Inflammatory macrophage treated with lipopolysaccharide for 1 hour (primary cell): Measurements from ENCODE around the gene INTS15.
"Not testable (repeated sequence)": the region's sequence is repeated elsewhere in the genome, so short reads cannot be mapped to it uniquely, and the experiment has no call there.

Source experiments
- DNase-seq, 2 donors: peaks; one replicate each; pipeline ENCODE4 v3.0.0-alpha.2; 2020 to 2022

Gene INTS15

GRCh38 chr7:6589829-6590644, at the start of gene INTS15:
Gene INTS15, plus strand, starts transcription at chr7:6590021. Its CDS starts 263 bp downstream, at chr7:6590284.
- peak; percentile 63 to 89 for DNase-seq

- DNase-seq = no peak
Measured at GRCh38 chr7:6542368-6542767, 47.5 kb upstream of the INTS15 start.

- DNase-seq = peak; percentile 40 to 63
Measured at GRCh38 chr7:6545398-6546126, 44.3 kb upstream of the INTS15 start.

DNA sequence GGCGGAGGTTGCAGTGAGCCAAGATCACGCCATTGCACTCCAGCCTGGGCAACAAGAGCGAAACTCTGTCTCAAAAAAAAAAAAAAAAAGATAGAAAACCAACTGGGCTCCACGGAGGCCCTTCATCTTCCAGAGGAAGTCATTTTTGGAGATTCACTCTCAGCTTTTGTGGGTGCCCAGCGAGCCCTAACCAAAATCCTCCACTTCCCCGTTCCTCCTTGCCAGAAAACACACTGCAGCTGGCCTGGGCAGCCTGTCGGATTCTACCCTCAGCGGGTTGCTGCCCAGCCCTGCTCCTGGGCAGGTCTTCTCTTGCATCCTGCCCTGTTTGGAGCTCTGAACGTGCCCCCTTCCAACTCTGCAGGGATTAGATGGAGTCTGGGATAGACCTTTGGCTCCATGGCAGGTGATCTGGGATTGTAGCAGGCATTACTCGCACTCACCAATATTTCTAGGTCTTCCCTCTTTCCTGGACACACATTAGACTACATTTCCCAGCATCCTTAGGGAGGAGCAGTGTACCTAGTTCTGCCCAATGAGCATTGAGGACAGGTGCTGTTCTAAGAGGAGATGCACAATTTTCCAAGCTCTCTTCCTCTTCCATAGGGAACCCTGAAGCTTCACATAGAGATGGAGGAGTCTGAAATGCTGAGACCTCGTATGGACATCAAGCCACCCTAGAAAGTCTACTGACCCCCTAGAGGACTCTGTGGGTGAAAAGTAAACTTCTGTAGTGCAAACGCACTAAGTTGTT, 43.1 kb upstream of the INTS15 start:
- DNase-seq = no peak

DNA sequence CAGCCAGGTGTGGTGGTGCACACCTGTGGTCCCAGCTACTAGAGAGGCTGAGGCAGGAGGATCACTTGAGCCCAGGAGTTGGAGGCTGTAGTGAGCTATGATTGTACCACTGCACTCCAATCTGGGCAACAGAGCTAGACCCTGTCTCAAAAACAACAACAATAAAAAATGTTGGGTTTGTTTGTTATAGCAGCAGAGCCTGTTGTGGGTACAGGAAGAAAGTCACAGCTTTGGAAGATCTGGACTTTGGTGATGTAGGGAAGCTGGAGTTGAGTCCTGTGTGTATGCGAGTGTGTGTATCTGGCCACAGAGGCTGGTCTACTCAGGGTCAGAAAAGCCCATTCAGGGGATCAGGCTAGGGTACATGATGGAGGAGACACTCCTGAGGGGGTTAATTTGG, 42.4 kb upstream of the INTS15 start:
- DNase-seq = no peak

GRCh38 chr7:6551016-6551511, 38.8 kb upstream of the INTS15 start, which contains the start of gene GRID2IP:
Gene GRID2IP, minus strand, starts transcription at chr7:6551461. Its CDS starts 25 bp downstream, at chr7:6551436.
- DNase-seq = no peak

- peak; percentile 60 to 77 for DNase-seq
Measured at GRCh38 chr7:6553448-6554044, 36.3 kb upstream of the INTS15 start.

- DNase-seq = no peak
Measured at GRCh38 chr7:6554848-6555247, 35.0 kb upstream of the INTS15 start.

DNA sequence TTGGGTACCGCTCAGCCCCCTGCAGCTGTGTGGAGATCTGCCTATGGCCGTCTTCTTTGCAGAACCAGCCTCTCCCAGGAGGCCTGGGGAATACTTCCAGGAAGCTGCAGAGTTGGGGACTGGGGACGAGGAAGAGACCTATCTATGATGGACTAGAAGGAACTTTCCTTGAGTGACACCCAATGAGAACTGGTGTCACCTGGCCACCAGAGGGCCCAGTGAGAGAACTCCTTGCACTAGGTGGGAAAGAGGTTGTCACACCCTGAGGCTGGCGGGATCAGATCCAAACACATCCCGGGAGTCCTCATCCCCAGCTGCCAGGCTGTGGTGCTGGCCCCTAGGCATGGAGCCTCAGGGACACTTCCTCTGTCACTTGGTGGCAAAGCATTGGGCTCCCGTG, 33.6 kb upstream of the INTS15 start:
- DNase-seq = no peak

DNA sequence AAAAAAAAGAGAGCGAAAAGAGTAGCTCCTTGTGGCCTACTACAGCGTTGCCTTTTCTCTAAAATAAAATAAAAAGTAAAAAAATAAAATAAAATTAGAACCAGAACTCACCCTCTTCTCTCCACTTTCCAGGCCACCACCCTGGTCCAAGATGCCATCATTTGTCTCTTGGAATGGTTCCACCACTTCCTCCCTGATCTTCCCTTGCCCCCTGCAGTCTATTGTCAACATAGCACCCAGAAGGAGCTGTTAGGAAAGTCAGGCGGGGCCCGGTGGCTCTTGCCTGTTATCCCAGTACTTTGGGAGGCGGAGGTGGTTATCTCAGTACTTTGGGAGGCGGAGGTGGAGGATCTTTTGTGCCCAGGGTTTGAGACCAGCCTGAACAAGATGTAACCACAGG, 31.0 kb upstream of the INTS15 start:
- DNase-seq = peak; percentile 65 to 81

DNA sequence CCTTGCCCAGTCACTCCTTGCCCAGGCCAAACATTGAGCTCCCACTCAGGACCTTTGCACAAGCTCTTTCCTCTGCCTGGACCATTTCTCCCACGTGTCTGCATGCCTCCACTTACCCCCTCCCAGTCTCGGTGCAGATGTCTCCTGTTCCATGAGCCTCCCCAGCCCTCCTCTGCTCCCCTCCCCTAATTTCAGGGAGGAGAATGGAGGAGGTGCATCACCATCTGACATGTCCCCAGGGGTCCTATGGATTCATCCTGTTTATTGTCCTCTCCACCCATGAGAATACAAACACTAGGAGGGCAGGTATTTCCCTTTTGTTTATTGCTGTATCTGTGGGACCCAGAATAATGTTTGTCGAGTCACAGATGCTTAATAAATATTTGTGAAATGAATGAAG, 29.9 kb upstream of the INTS15 start:
- DNase-seq = no peak

DNA sequence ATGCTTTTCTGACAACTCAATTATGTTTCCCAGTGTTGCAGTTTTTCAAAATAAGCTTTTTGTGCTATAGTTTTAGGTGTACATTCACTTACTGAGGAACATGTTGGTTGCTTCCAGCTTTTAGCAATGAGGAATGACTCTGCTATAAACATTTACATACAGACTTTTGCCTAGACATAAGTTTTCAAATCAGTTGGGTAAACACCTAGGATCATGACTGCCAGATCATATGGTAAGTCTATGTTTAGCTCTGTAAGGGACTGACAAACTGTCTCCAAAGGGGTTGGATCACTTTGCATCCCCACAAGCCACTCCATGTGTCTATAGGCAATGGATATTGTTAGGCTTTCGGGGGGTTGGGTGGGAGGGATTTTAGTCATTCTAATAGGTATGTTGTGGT, 27.7 kb upstream of the INTS15 start:
- DNase-seq = peak in 1 of 2 donors; percentile 76

GRCh38 chr7:6563936-6564770, 25.7 kb upstream of the INTS15 start:
- peak in 1 of 2 donors; percentile 68 for DNase-seq

DNA sequence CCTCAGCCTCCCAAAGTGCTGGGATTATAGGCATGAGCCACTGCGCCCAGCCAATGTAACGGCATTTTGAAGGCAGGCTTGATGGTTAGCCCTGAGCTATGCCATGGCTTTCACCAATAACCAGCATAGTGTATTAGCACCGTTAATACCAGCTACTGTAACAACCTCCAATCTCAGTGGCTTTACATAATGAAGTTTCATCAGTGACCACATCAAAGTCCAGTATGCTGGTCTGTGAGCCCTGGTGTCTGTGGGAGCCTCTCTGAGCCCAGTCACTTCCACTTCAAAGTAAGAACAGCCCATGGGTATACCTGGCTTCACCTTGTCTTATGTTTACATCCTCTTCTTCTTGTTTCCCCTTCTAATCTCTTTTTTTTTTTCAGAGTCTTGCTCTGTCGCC, 24.2 kb upstream of the INTS15 start:
- no peak for DNase-seq

- DNase-seq = peak; percentile 61 to 89
Measured at GRCh38 chr7:6567886-6568285, 21.9 kb upstream of the INTS15 start.

- peak; percentile 39 to 88 for DNase-seq
Measured at GRCh38 chr7:6571160-6571779, 18.6 kb upstream of the INTS15 start.

DNA sequence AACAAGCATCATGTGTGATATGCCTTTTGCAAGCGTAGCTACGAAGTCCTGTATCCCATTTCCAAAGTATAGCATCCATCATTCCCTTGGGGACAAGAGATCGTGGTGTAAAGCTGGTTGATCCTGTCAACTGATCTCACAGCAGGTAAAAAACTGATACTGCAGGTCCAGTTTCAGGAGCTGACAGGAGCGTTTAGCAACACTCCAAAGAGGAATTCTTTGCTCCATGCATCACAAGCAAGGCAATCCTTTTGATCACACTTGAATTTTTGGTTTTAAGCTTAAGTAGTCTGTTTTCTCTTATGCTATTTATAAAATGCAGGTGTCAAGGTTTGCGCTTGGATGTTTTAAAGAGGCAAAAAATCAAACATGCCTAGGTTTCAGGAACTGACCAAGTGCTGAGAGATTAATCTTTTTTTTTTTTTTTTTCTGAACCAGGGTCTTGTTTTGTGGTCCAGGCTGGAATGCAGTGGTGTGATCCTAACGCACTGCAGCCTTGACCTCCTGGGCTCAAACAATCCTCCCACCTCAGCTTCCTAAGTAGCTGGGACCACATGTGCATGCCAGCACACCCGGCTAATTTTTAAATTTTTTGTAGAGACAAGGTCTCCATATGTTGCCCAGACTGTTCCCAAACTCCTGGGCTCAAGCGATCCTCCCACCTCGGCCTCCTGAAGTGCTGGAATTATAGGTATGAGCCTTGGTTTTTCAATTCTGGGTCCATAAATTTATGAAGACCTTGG, 14.4 kb upstream of the INTS15 start:
- DNase-seq = no peak

DNA sequence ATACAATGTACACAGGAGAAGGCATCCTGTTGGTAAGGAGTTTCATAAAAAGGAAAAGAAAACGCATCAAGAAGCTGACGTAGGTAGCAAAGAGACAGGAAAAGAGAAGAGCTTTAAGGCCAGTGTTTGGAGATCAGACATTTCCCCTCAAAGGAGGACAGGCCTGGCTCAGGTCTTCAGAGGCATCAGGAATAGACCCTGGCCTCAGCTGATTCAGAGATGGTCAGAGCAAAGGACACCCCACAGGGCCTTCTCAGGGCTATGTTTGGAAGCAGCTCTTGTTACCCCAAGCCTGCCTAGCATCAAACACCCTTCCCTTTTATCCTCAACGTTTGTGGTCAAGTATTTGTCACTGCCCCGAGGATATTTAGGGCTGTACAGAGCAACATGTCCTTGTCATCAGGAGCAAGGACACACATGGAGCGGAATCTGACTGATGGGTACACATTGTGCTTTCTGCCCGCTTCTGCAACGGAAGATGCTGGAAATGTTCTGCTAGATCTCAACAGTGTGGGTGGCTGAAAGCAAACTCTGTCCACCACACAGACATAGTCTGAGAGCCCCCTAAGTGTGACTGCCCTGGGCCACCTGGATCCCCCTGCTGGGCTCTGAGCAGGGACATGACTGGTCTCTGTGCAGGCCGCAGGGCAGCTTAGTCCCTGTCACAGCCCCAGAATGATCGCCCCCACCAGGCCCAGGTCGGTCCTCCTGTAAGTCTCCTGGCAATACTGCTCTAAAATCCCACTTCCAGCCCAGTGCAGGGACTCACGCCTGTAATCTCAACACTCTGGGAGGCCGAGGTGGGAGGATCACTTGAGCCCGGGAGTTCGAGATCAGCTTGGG, 13.6 kb upstream of the INTS15 start:
- no peak for DNase-seq

DNA sequence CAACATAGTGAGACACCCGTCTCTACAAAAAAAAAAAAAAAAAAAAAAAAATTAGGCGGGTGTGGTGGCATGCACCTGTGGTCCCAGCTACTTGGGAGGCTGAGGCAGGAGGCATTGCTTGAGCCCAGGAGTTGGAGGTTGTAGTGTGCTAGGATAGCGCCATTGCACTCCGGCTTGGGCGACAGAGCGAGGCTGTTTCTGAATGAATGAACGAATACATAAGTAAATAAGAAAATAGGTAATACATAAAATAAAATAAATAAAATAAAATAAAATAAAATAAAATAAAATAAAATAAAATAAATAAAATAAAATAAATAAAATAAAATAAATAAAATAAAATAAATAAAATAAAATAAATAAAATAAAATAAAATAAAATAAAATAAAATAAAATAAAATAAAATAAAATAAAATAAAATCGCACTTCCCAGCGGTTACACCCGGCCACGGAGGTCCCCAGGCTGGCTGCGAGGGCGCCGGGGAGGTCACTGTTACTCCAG, 12.9 kb upstream of the INTS15 start:
- not testable (repeated sequence) for DNase-seq
